ENCODE results near the gene SNRNP200.

The SNRNP200 gene

GRCh38 chr2:96342085-96342484 lies 36.7 kb upstream of the SNRNP200 start (continued):
- TF ChIP-seq, protein P1, sequence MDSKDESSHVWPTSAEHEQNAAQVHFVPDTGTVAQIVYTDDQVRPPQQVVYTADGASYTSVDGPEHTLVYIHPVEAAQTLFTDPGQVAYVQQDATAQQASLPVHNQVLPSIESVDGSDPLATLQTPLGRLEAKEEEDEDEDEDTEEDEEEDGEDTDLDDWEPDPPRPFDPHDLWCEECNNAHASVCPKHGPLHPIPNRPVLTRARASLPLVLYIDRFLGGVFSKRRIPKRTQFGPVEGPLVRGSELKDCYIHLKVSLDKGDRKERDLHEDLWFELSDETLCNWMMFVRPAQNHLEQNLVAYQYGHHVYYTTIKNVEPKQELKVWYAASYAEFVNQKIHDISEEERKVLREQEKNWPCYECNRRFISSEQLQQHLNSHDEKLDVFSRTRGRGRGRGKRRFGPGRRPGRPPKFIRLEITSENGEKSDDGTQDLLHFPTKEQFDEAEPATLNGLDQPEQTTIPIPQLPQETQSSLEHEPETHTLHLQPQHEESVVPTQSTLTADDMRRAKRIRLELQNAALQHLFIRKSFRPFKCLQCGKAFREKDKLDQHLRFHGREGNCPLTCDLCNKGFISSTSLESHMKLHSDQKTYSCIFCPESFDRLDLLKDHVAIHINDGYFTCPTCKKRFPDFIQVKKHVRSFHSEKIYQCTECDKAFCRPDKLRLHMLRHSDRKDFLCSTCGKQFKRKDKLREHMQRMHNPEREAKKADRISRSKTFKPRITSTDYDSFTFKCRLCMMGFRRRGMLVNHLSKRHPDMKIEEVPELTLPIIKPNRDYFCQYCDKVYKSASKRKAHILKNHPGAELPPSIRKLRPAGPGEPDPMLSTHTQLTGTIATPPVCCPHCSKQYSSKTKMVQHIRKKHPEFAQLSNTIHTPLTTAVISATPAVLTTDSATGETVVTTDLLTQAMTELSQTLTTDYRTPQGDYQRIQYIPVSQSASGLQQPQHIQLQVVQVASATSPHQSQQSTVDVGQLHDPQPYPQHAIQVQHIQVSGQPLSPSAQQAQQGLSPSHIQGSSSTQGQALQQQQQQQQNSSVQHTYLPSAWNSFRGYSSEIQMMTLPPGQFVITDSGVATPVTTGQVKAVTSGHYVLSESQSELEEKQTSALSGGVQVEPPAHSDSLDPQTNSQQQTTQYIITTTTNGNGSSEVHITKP (tag by site-specific recombination; IDR thresholded peaks at IDR 0.05), result 0 out of 2 replicates have a peak, but pooled peaks have one; percentile 14
- TF ChIP-seq ZNF654 (tag by site-specific recombination; IDR thresholded peaks at IDR 0.05; ENCODE audit: low read depth), result no peak
- no peak for TF ChIP-seq ZSCAN16 (tag by site-specific recombination; IDR thresholded peaks at IDR 0.05)
- no peak for TF ChIP-seq KLF9 (tag by site-specific recombination; IDR thresholded peaks at IDR 0.05; ENCODE audit: low read depth)
- peak; percentile 33; the same call in 1 of the 2 replicates for TF ChIP-seq TSHZ1 (tag by site-specific recombination; IDR thresholded peaks at IDR 0.05; ENCODE audit: borderline replicate concordance)
- no peak for TF ChIP-seq ZNF10 (tag by site-specific recombination; IDR thresholded peaks at IDR 0.05)
- TF ChIP-seq ZNF214 (tag by site-specific recombination; IDR thresholded peaks at IDR 0.05; ENCODE audit: borderline replicate concordance), result no peak
- TF ChIP-seq, protein P2, sequence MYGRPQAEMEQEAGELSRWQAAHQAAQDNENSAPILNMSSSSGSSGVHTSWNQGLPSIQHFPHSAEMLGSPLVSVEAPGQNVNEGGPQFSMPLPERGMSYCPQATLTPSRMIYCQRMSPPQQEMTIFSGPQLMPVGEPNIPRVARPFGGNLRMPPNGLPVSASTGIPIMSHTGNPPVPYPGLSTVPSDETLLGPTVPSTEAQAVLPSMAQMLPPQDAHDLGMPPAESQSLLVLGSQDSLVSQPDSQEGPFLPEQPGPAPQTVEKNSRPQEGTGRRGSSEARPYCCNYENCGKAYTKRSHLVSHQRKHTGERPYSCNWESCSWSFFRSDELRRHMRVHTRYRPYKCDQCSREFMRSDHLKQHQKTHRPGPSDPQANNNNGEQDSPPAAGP (tag by site-specific recombination; IDR thresholded peaks at IDR 0.05), result 0 out of 2 replicates have a peak, but pooled peaks have one; percentile 29
- no peak for TF ChIP-seq ZNF623 (tag by site-specific recombination; IDR thresholded peaks at IDR 0.05)
- TF ChIP-seq ZNF529 (tag by site-specific recombination; IDR thresholded peaks at IDR 0.05; ENCODE audit: insufficient replicate concordance), result no peak
- no peak for TF ChIP-seq ZBTB26 (tag by site-specific recombination; optimal IDR thresholded peaks at IDR 0.05)
- no peak for TF ChIP-seq ZNF37A (tag by site-specific recombination; IDR thresholded peaks at IDR 0.05)
- no peak for TF ChIP-seq ZNF571 (tag by site-specific recombination; IDR thresholded peaks at IDR 0.05)
- TF ChIP-seq ZBTB20 (tag by site-specific recombination; IDR thresholded peaks at IDR 0.05), result no peak
- no peak for TF ChIP-seq ZNF677 (tag by site-specific recombination; IDR thresholded peaks at IDR 0.05)
- peak; percentile 76 for TF ChIP-seq ZNF600 (tag by site-specific recombination; IDR thresholded peaks at IDR 0.05)
- TF ChIP-seq, protein P3, sequence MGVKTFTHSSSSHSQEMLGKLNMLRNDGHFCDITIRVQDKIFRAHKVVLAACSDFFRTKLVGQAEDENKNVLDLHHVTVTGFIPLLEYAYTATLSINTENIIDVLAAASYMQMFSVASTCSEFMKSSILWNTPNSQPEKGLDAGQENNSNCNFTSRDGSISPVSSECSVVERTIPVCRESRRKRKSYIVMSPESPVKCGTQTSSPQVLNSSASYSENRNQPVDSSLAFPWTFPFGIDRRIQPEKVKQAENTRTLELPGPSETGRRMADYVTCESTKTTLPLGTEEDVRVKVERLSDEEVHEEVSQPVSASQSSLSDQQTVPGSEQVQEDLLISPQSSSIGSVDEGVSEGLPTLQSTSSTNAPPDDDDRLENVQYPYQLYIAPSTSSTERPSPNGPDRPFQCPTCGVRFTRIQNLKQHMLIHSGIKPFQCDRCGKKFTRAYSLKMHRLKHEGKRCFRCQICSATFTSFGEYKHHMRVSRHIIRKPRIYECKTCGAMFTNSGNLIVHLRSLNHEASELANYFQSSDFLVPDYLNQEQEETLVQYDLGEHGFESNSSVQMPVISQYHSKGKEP (tag by site-specific recombination; IDR thresholded peaks at IDR 0.05), result peak; percentile 49; the same call in 1 of the 2 replicates
- peak; percentile 48; the same call in 1 of the 2 replicates for TF ChIP-seq ZEB2 (tag by site-specific recombination; IDR thresholded peaks at IDR 0.05)
- no peak for TF ChIP-seq ZNF274 (IDR thresholded peaks at IDR 0.05; ENCODE audit: low read length)
- TF ChIP-seq ZNF274 (tag by site-specific recombination; IDR thresholded peaks at IDR 0.05; ENCODE audit: borderline replicate concordance), result no peak
- peak; percentile 32; the same call in 1 of the 2 replicates for TF ChIP-seq ZNF843 (tag by site-specific recombination; IDR thresholded peaks at IDR 0.05)
- no peak for TF ChIP-seq ZNF596 (tag by site-specific recombination; IDR thresholded peaks at IDR 0.05)
- TF ChIP-seq ZBTB6 (tag by site-specific recombination; IDR thresholded peaks at IDR 0.05), result peak; percentile 74; the same call in 1 of the 2 replicates
- no peak for TF ChIP-seq ZNF585B (tag by site-specific recombination; IDR thresholded peaks at IDR 0.05)
- TF ChIP-seq ZNF555 (tag by site-specific recombination; conservative IDR thresholded peaks at IDR 0.05), result no peak
- TF ChIP-seq ZFP41 (tag by site-specific recombination; IDR thresholded peaks at IDR 0.05; ENCODE audit: borderline replicate concordance), result no peak
- TF ChIP-seq HOXD13 (CRISPR knock-in tag; IDR thresholded peaks at IDR 0.05; ENCODE audit: borderline replicate concordance), result no peak
- TF ChIP-seq ZNF777 (tag by site-specific recombination; IDR thresholded peaks at IDR 0.05; ENCODE audit: borderline replicate concordance), result no peak
- TF ChIP-seq ZNF391 (tag by site-specific recombination; IDR thresholded peaks at IDR 0.05; ENCODE audit: borderline replicate concordance, low read depth), result no peak
